Brain microvascular endothelial cell (primary cell): ENCODE results near the gene PPFIA3.

Source experiments
- DNase-seq: peaks from one replicate; pipeline ENCODE4 v3.0.0-alpha.2; 2020
- H3K27ac ChIP-seq: fragments of 250-450 bp; sonication (Bioruptor Pico); 2 replicates; pipeline ENCODE4 v1.5.1; 2020; ENCODE audit warnings: mild to moderate bottlenecking, moderate library complexity
- H3K27me3 ChIP-seq: fragments of 250-450 bp; sonication (Bioruptor Pico); replicated peaks from 2 replicates; pipeline ENCODE4 v1.5.1; 2020; ENCODE audit warnings: mild to moderate bottlenecking
- H3K36me3 ChIP-seq: fragments of 250-450 bp; sonication (Bioruptor Pico); replicated peaks from 2 replicates; pipeline ENCODE4 v1.5.1; 2020; ENCODE audit warnings: mild to moderate bottlenecking
- H3K4me3 ChIP-seq: 2 replicates; pipeline ENCODE4 v1.5.1; 2011; ENCODE audit warnings: low read depth, mild to moderate bottlenecking, control low read depth, low read length, moderate library complexity
- in situ Hi-C: cut with HindIII; loops from 2 replicates; pipeline ENCODE4 v1.10.0; 2017; ENCODE audit warnings: low sequenced_read_pairs, low pct_ligation_motif_present
- TF ChIP-seq, protein P1 (sequence below): IDR thresholded peaks from 2 replicates; pipeline ENCODE4 v1.5.1; 2011; ENCODE audit warnings: low read depth, mild to moderate bottlenecking, moderate library complexity, low read length, control low read depth, inconsistent platforms; ENCODE audit errors: missing control alignments

The PPFIA3 gene

DNA sequence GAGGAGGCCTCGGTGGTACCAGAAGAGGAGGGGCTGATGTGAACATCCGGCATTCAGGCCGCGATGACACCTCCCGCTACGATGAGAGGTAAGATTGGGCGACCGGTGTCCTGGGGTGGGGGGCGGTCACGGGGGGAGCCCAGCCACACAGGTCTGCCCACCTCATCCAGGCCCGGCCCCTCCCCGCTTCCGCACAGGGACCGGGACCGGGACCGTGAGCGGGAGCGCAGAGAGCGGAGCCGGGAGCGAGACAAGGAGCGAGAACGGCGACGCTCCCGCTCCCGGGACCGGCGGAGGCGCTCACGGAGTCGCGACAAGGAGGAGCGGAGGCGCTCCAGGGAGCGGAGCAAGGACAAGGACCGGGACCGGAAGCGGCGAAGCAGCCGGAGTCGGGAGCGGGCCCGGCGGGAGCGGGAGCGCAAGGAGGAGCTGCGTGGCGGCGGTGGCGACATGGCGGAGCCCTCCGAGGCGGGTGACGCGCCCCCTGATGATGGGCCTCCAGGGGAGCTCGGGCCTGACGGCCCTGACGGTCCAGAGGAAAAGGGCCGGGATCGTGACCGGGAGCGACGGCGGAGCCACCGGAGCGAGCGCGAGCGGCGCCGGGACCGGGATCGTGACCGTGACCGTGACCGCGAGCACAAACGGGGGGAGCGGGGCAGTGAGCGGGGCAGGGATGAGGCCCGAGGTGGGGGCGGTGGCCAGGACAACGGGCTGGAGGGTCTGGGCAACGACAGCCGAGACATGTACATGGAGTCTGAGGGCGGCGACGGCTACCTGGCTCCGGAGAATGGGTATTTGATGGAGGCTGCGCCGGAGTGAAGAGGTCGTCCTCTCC lies 11.5 kb upstream of the PPFIA3 start:
- TF ChIP-seq, protein P1, sequence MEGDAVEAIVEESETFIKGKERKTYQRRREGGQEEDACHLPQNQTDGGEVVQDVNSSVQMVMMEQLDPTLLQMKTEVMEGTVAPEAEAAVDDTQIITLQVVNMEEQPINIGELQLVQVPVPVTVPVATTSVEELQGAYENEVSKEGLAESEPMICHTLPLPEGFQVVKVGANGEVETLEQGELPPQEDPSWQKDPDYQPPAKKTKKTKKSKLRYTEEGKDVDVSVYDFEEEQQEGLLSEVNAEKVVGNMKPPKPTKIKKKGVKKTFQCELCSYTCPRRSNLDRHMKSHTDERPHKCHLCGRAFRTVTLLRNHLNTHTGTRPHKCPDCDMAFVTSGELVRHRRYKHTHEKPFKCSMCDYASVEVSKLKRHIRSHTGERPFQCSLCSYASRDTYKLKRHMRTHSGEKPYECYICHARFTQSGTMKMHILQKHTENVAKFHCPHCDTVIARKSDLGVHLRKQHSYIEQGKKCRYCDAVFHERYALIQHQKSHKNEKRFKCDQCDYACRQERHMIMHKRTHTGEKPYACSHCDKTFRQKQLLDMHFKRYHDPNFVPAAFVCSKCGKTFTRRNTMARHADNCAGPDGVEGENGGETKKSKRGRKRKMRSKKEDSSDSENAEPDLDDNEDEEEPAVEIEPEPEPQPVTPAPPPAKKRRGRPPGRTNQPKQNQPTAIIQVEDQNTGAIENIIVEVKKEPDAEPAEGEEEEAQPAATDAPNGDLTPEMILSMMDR, result no peak
- in situ Hi-C loops, result no loop called here
- Histone ChIP-seq H3K27me3 (no peaks in the 10 kb centered on the region), H3K36me3 (peaks cover 61% of the 10 kb centered on the region), H3K4me3 (no peak overlapping the region), H3K27ac (no peak overlapping the region)
- no peak for DNase-seq

DNA sequence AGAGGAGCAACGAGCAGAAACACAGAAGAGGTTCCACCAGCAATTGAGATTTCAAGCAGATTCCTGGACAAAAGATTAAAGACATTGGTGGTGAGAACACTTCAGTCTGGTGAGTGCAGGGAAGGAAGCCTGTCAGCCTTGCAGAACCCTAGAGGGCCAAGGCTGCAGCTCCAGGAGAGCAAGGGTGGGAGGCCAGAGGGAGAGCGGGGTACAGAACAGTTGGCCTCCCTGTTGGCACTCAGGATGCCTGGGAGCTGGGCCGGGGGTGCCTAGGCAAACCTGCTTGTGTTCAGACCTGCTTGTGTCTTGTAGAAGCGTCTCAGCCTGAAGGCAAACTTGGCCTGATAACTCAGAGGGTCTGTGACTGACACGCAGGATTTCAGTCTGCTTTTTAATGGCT lies 10.3 kb upstream of the PPFIA3 start:
- H3K27me3 ChIP-seq, result no peaks in the 10 kb centered on the region
- H3K27ac ChIP-seq, result no peak overlapping the region
- in situ Hi-C loops, result no loop called here
- DNase-seq, result no peak
- H3K4me3 ChIP-seq, result no peak overlapping the region
- TF ChIP-seq, protein P1, result no peak
- peaks cover 56% of the 10 kb centered on the region for H3K36me3 ChIP-seq

DNA sequence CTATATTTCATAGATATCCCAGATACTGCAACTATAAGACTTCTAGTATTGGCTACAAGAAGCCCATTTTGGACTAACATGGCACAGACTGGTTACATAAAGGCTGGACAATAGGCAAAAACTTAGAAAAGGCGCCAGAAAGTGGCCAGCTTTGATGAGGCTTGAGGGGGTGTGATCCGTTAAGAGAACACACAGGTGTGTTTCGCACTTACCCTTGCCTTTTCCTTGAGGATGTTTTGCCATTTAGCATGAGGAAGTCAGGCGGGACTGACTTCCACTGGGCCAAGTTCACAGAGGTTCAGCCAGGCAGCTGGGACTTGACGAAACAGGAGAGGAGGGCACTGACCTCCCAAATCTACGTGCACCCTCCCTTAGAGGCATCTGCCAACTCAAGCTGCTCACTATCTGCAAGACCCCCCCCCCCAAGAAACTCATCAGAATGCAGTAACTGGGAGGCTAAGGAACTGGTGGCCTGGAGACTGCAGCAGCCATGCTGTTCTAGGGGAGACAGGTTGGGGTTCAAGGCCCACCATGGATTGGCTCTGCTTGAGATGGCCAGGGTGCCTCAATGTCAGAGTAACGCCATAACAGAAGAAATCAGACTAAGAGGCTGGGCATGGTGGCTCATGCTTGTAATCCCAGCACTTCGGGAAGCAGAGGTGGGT lies 9.6 kb upstream of the PPFIA3 start:
- TF ChIP-seq, protein P1, result no peak
- Histone ChIP-seq H3K27ac (no peak overlapping the region), H3K36me3 (peaks cover 49% of the 10 kb centered on the region), H3K27me3 (no peaks in the 10 kb centered on the region), H3K4me3 (no peak overlapping the region)
- in situ Hi-C loops, result no loop called here
- DNase-seq, result no peak

DNA sequence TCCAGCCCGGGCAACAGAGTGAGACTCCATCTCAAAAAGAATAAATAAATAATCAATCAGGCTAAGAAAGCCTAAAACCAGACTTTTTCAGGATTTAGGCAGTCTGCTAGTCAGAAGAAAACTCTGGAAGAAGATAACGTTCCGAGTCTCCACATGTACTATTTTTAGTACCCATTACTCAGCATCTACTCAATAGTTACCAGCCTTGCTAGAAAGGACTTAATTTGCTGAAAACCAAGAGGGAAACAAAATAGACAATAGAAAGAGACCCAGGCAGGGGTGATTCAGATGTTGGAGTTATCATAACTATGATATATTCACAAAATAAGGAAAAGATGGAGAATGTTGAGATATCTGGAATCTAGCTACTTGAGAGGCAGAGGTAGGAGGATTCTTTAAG lies 8.8 kb upstream of the PPFIA3 start:
- TF ChIP-seq, protein P1, result no peak
- DNase-seq, result peak; percentile 15
- no peaks in the 10 kb centered on the region for H3K27me3 ChIP-seq
- H3K4me3 ChIP-seq, result no peak overlapping the region
- H3K27ac ChIP-seq, result no peak overlapping the region
- in situ Hi-C loops, result no loop called here
- peaks cover 41% of the 10 kb centered on the region for H3K36me3 ChIP-seq

DNA sequence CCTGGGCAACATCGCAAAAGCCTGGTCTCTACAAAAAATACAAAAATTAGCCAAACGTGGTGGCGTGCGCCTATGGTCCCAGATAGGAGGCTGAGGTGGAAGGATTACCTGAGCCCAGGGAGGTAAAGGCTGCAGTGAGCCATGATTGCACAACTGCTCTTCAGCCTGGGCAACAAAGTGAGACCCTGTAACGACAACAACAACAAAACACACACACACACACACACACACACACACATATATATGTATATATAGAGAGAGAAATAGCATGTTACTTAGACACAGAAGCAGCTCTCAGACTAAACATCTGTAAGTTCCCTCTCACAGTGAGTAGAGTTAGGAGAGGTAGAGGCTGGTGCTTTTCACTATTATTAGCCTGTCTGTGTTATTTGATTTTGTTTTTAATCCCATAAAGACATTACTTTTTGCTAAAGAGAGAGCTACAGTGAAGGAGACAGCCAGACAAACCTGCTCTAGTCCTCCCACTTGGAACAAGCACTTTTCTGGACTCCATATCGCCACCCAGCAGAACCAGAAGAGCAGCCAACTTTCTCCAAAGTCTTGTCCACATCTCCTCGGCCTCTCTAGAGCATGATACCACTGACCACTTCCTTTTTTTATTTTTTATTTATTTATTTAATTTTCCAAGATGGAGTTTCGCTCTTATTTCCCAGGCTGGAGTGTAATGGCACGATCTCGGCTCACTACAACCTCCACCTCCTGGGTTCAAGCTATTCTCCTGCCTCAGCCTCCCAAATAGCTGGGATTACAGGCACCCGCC lies 7.9 kb upstream of the PPFIA3 start:
- TF ChIP-seq, protein P1, result no peak
- Histone ChIP-seq H3K27me3 (no peaks in the 10 kb centered on the region), H3K36me3 (peaks cover 32% of the 10 kb centered on the region), H3K27ac (no peak overlapping the region), H3K4me3 (no peak overlapping the region)
- DNase-seq, result no peak
- in situ Hi-C loops, result no loop called here
